Measurements from ENCODE around the gene IBTK.
"Not testable (repeated sequence)": the region's sequence is repeated elsewhere in the genome, so short reads cannot be mapped to it uniquely, and the experiment has no call there.

The IBTK gene

GRCh38 chr6:82246802-82247504 is 591 bp downstream of the IBTK start:
- peak; percentile 8 for DNase-seq (ENCODE audit: low spot score)

- DNase-seq (ENCODE audit: low spot score), result no peak
These were observed 1.2 kb downstream of the IBTK start for GRCh38 chr6:82246370-82246769.

- DNase-seq (ENCODE audit: low spot score), result no peak
These were observed 2.2 kb downstream of the IBTK start for GRCh38 chr6:82245376-82245775.

GRCh38 chr6:82243884-82244283 is 3.7 kb downstream of the IBTK start:
- no peak for DNase-seq (ENCODE audit: low spot score)

GRCh38 chr6:82240186-82240585 is 7.4 kb downstream of the IBTK start:
- no peak for DNase-seq (ENCODE audit: low spot score)

DNA sequence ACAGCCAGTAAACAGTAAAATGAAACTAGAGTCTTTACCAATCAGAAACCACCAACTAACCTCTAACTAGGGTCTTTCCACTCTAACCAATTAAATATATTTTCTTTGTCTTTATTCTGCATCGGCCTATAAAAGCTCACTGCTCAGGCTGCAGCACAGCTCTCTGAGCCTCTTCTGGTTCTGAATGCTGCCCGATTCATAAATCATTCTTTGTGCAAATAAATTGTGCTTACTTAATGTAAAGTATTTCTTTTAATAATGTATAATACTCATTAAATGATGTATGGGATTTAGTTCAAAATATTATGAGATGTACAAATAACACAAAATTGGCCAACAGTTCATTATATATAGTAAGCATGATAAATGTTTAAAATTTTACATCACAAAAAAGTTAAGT is 7.9 kb downstream of the IBTK start:
- DNase-seq (ENCODE audit: low spot score), result no peak

DNA sequence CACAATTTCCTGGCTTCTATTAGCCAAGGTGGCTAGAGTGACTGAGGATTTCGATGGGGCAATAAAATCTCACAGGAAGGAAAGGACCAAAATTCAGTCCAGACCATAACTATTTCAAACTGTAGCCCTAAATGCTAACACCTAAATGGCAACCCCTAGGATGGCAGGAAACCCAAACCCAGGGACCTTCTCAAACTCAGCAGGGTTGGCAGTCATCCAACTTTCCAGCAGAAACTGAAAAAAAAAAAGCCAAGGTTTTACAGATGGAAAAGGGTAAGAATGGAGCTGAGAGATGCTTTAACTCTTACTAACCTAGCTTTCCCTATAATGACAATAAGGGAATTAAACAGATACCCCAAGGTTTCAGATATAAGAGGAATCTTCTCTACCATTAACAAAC is 10.5 kb downstream of the IBTK start:
- DNase-seq (ENCODE audit: low spot score), result no peak

GRCh38 chr6:82227770-82228169 is 19.8 kb downstream of the IBTK start:
- no peak for DNase-seq (ENCODE audit: low spot score)

DNA sequence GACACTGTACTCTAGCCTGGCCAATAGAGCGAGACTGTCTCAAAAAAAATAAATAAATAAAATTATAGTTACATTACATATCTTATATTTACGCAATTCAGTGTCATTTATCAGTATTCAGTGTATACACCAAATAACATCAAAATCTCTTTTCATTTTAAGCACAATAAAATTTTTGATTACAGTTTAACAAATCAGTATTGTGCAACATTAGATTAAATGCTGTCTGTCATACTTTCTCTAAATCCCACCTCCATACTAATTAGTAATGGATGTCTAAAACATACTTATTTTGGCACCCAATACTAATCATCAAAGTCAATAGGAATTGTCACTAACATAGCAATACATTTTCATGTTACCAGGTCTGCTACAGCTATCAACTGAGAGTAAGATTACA is 27.4 kb downstream of the IBTK start:
- DNase-seq (ENCODE audit: low spot score), result no peak

DNA sequence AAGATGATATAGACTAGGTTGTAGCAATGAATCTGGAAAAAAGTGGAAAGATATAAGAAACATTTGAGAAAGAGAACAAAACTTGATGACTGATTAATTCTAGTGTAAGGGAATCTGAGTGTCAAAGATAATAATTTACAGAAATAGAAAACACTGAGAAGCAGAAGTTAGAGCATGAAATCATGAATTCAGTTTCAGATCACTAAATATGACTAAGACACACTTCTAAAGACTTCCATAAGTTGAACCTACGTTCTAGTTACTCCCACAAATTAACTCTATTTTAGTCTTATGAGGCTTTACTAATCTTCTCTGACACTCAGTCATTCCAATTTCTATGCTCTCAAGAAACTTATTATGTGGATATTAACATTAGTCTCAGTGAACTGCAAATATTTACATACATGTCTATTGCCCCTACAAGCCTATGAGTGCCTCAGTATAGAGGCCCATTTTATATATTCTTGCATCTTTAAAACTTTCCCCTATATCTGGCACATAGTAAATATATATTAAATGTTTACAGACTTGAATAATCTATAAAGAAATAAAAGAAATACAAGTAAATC is 30.4 kb downstream of the IBTK start:
- DNase-seq (ENCODE audit: low spot score), result no peak

DNA sequence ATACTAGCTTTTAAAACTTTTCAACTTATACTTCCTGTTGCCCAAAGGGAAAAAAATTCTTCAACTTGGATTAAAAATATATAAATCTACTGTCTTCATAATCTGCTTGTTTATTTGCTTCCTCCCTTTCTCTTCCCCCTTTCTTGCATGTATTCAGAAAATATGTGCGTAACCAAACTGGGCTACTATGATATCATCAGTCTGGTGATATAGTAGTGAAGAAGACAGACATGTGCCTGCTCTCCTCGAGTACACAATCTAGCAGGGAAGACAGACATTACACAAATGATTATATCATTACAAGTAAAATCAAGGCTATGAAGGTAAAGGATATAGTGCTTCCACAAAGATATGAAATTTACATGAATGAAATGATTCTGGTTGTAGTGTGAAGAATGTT is 31.0 kb downstream of the IBTK start:
- DNase-seq (ENCODE audit: low spot score), result no peak

DNA sequence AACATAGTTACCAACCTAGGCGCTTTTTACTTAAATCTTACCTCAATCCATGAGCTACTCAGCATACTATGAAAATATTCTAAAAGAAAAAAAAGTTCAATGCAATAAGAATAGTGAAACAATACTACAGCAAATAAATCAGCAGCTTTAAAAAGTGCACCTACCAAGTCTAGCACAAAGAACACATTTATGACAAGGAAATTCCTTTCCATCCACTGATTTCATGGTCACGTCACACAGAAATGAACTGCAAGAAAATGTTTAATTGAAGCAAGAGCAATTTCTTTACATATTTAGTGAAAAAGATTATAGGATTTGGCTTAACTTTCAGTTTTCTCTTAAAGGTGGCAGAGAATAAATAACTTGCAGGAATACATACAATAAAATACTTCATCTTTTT is 36.2 kb downstream of the IBTK start:
- no peak for DNase-seq (ENCODE audit: low spot score)

DNA sequence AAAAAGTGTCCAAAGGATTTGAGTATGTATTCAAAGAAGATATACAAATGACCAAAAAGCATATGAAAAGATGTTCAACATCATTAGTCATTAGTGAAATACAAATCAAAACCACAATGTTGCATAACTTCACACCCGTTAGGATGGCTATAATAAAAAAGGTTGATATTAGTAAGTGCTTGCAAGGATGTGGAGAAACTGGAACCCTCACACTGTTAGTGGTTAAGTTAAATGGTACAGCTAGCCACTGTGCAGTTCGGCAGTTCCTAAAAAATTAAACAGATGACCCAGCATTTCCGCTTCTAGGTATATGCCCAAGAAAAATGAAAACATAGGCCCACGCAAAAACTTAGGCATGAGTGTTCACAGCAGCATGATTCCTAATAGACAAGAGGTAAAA is 38.6 kb downstream of the IBTK start:
- no peak for DNase-seq (ENCODE audit: low spot score)

- DNase-seq (ENCODE audit: low spot score), result no peak
These were observed 41.6 kb downstream of the IBTK start for GRCh38 chr6:82205930-82206392.

DNA sequence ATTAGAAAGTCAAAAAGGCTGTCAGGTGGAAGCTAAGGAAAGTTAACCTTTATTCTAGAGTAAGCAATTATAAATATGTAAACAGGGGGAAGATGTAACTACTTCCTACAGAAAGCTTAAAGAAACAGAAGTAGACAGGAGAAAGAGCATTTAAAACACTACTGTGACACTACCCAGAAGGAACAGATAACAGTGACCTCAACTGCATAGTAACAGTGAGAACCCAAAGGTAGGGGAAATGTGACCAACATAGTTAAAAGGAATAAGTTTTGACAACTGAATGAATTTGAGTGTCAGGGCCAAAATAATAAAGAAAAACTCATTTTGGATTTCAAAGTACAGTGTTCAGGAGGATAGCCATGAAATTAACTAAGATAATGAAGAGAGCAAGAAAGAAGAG is 43.5 kb downstream of the IBTK start:
- DNase-seq (ENCODE audit: low spot score), result no peak

GRCh38 chr6:82197784-82198183 is 49.8 kb downstream of the IBTK start:
- no peak for DNase-seq (ENCODE audit: low spot score)

GRCh38 chr6:82197245-82197644 is 50.3 kb downstream of the IBTK start:
- DNase-seq (ENCODE audit: low spot score), result not testable (repeated sequence)

DNA sequence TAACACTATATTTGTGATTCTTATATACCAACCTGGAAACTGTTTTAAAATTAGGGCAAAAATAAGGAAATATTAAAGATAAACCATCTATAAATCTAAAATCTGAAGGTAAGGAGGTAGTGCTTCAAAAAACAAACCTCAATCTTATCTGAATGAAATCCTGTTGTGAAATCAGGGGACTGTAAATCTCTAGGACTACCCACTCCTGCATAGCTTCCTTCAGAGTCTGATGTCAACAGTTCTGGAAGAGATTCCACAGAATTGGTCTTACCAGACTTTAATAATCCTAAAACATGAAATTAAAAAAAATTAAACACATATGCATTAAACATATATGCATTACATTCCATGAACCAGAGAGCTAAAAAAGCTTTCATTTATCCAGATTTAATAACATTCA is 51.4 kb downstream of the IBTK start:
- no peak for DNase-seq (ENCODE audit: low spot score)

DNA sequence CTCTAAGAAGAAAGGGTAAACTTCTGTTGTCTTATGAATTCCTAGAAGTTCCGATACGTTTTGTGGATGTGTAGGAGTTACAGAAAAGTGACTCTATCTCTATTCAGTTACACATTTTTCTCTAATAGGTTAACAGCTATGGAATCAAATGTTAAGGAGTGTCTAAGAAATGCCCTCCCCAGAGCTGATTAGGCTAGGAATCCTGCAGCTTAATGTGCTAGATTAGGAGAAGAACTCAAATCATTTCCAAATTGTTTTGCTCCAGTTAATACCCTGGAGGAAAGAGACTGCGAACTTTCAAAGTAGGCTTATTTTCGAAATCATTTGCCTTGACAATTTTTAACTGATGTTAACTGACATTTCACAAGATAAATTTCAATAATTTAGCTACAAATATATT is 51.9 kb downstream of the IBTK start:
- DNase-seq (ENCODE audit: low spot score), result no peak

DNA sequence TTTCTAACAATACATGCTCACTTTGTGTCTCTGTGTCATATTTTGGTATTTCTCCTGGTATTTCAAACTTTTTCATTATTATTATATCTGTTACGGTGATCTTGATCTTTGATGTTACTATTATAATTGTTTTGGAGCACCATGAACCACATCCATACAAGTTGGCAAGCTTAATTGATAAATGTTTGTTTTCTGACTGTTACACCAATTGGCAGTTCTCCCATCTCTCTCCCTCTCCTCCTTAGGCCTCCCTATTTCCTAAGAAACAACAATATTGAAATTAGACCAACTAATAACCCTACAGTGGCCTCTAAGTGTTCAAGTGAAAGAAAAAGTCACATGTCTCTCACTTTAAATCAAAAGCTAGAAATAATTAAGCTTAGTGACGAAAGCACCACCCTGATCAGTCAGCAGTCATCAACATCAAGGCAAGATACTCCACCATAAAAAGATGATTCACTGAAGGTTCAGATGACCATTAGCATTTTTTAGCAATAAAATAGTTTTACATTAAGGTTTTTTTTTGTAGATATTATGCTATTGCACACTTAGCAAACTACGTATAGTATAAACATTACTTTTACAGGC is 61.5 kb downstream of the IBTK start:
- DNase-seq (ENCODE audit: low spot score), result no peak

- no peak for DNase-seq (ENCODE audit: low spot score)
These were observed 63.8 kb downstream of the IBTK start for GRCh38 chr6:82183642-82184282.

DNA sequence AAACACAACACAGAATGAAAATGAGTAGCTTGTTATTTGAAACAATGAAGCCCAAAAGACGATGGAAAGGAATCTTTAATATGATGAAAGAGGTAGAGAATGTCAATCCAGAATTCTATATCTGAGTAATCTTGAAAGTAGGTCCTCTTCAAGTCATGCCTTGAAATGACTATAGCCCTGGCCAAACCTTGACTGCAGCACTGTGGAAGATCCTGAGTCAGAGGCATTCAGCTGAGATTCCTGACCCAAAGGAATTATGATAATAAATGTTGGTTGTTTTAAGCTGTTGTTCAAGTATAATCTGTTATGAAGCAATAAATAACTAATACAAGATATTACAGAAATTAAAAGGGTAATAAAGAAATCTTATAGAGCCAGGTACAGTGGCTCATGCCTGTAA is 64.8 kb downstream of the IBTK start:
- no peak for DNase-seq (ENCODE audit: low spot score)

- DNase-seq (ENCODE audit: low spot score), result no peak
These were observed 68.1 kb downstream of the IBTK start for GRCh38 chr6:82179415-82179814.
